NCI-H82 treated with DMSO at 0.1 percent for 48 hours (cell line): ENCODE data around the gene NMNAT3.

ENCODE experiments used
- DNase-seq: peaks from one replicate; lab custom pipeline; 2025; ENCODE audit not compliant: unreplicated experiment; lab: John Stamatoyannopoulos, UW

NMNAT3 gene

DNA sequence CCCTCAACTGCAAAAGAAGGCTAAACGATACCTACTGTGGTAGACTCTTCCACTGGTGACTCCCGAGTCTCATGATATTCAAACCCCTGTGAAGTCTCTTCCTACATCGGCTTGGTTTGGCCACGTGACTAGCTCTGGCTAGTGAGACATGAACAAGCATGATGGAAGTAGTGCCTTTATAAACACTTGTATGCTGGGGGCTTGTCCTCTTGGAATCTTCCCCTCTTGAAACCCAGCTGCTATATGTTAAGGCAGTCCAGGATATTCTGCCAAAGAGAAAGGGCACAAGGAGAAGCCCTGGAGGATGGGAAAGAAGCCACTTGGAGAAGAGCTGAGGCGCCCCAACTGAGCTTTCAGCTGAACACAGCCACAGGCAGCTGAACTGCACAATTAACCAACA lies 154.6 kb downstream of the NMNAT3 start:
- DNase-seq, result no peak

DNA sequence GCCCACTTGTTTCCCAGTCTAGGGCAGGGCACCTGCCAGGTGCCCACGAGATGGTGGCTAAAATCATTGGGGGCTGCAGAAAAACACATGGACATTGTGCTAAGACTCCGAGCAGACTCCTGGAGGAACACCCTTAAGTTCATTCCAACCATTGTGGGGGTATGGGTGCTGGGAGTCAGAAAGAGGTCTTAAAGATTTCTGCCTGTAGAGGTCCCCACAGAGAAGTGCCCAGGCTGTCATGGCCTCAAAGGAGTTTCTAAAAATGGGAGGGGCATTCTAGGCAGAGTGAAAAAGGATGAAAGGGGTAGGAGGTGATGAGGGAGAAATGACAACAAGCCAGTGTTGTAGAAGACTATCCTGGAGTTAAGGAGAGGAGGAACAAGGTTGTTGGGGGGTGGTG lies 155.4 kb downstream of the NMNAT3 start:
- DNase-seq, result peak; percentile 26

DNA sequence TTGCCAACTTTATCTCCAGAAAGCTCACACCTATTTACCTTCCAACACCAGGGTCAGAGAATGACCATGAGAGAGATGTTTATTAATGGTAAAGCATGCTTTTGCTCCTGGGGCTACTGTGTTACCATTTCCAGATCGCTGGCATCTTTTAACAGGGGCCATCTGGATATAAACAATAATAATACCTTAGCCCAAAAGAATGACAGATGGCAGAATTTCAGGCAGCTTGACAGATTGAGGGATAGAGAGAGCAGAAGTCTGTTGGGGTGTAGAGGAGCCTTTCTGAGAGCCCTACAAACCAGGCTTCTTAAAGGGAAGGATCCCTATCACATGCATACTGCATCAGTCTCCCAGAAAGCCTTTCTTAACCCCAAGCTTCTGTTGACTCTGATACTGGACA lies 156.0 kb downstream of the NMNAT3 start:
- DNase-seq, result peak; percentile 85

DNA sequence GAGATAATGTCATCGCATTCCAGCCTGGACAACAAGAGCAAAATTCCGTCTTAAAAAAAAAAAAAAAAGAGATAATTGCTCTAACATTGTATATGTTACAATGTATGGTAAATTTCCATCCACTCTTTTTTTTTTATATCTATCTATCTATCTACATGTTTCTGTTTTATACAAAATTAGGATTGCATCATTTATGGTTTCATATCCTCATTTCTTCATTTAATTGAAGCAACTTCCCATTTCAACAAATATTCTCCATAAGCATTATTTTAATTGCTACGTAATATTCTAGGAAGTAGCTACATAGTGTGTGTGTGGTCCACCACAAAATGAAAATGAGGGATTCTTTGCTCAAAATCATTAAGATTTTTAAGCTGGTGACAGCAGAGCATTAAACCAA lies 156.6 kb downstream of the NMNAT3 start:
- no peak for DNase-seq

DNA sequence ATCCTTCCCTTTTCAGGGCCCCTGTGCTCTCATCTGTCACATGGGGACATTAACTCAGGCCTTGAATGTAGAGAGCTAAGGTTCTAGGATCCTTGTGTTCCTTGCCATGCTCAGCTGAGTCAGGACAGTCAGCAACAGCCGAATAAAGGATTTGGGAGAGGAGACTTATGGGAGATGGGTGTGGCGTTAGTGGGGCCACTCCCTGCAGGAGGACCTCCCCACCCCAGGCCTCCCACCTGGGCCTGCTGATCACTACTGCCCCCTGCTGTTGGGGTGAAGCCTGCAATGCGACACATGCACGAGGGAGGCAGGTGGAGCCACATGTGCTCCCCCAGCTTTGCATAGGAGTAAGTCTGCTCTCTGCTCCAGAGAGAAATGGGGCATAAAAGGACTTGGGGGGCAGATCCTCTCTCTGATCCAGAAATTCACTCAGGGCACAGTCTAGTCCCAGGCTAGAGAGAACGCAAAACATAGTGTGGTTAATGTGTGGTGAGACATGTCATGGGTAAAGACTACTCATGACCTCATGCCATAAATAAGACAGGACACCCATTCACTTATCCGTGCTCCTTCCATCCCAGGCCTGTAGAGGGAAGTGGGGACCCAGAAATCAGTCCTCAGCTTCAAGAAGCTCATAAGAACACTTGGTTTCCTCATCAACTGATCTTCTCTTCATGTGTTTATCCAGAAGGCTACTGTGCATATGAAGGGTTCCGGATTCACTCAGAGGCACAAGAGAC lies 157.6 kb downstream of the NMNAT3 start:
- DNase-seq, result peak; percentile 26

DNA sequence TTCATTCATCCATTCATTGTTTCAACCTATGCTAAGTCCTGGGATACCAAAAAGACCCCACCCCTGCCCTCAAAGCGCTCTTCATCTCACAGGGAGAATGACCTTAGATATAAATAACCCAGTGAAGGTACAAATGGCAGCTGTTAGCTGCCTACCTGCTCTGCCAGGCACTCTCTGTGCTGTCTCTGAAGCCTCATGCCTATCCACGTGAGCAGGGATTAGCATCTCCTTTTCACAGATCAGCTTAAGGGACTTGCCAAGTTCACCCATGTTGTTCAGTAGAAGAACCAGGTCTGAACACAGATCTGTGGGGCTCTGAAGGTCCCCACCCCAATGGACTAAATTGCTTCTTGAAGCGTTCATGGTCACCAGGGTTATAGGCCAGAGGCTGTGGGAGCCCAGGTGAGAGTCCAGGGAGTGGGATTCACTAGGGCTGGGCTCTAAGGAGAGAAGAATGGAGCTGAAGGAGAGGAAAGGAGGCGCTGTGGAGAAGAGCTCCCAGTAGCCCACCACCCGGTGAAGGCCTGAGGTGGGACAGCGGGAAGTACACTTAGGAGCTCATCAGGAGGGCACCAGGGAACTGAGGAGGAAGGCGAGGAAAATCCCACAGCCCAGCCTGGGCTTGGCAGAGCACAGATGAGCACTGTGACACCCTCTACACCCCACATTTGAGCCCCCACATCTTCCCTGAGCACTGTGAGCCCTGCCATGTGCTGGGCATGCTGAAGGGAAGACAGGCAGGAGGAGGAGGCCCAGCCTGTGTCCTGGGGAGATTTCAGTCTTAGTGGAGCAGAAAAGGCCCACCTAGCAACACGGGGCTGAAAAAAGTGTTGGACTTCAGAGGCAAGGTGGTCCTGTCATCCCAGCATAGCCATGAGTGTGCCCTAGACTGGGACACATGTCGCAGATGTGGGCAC lies 158.6 kb downstream of the NMNAT3 start:
- peak; percentile 18 for DNase-seq

DNA sequence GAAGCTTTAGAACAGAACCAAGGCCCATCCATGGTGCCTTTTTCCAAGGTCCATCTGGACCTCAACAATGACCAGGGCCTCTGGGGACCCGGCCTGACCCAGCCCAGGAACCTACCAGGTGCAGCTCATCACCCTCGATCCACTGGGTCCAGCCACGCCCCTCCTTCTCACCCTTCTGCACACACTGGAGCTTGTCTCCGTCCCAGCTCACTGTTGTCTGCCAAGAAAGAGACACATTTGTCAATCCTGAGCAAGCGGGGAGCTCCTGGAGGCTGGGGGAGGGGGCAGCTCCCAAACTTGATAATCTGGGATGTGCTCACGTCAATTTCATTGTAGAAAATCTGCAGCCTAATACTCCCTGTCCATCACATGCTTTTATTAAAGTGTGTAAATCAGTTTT lies 159.5 kb downstream of the NMNAT3 start:
- no peak for DNase-seq

DNA sequence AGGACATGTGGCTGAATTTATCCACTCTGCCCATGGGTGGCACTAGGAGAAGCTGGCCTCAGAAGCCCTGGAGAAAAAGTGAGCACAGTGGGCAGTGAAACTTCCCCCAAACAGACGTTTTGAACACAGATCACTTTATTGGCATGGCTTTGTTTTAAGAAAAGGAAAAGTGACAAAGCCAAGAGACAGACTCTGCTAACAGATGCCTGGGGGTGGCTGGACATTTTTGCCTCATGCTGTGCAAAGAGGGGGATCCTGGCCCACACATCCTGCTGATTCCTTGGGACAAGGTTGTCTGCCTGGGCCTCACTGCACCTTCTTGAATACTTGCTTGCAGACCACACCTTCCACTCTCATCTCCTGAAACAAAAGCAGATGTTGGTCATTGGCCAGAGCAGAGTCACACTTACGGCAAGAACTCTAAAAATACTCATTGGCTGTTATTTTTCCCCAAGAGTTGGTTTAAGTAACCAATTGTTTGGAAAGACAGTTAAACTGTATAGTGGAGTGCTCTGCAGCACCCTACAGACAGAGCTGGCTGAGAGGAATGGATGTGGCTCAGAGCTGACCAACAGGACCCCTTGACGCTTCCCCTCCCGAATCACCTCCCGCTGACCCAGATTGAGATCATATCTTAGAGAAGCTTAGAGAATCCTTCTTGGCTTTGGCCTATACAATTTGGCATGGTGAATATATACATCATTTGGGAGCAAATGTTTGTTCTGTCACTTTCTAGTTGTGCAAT lies 160.3 kb downstream of the NMNAT3 start:
- no peak for DNase-seq

DNA sequence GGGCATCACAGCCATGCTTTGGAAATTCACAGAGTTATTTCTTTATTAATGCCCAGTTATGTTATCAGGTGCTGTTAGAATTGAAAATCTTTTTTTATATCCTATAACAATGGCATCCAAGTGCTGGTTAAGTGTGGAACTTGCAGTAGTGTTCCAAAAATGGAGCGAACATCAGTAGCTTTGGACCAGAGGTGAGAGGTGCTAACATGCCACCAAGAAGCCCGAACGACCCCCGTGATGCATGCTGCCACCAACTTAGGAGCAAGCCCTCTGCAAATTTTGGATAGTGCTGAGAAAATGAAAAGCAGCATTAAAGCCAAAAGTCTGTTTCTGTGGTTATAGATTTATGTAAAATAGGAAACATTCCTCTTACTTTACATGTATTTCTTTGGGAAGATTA lies 163.0 kb downstream of the NMNAT3 start:
- DNase-seq, result no peak
